Measurements from ENCODE around the gene PGRMC2.

Gene PGRMC2, protein sequence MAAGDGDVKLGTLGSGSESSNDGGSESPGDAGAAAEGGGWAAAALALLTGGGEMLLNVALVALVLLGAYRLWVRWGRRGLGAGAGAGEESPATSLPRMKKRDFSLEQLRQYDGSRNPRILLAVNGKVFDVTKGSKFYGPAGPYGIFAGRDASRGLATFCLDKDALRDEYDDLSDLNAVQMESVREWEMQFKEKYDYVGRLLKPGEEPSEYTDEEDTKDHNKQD

DNA sequence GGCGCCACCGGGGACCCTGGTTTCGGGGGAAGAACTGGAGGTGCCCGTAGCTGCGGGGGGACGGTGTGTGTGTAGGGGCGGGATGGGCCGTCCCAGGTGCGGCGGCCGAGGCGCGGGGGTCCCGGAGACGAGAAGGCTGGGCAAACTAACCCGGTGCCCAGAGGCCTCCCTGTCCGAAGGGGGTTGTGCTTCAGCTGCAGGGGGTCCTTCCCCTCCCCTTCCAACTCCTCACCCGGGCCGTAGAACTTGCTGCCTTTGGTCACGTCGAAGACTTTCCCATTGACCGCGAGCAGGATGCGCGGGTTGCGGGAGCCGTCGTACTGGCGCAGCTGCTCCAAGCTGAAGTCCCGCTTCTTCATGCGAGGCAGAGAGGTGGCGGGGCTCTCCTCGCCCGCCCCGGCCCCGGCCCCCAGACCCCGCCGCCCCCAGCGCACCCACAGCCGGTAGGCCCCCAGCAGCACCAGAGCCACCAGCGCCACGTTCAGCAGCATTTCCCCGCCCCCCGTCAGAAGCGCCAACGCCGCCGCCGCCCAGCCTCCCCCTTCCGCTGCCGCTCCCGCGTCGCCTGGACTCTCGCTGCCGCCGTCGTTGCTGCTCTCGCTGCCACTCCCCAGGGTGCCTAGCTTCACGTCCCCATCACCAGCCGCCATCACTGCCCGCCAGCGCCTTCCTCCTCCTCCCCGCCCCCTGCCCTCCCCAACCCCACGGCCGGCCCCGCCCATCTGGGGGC lies at the start of gene PGRMC2:
TSS of gene PGRMC2 (minus strand) at position 673 of the 730 bp plus-strand sequence. CDS start at position 650, 23 bp downstream.
- no peak for DNase-seq

DNA sequence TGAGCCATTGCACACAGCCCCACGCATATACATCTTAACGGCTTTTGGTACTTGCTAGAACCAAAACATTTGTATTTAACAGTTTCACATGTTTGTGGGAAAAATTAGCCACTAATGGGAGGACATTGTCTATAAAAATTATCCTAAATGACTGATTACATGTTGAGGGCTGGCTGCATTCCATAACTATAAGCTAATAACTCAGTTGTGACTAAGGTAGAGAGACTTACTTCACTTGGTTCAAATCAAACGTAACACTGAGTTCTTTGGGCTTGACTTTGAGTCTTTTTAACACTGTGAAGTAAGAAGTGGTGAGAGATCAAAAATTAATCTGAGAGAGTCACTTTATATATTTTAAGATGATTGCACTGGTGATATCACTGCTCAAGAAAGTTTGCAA lies 47.9 kb upstream of the PGRMC2 start:
- no peak for DNase-seq

DNA sequence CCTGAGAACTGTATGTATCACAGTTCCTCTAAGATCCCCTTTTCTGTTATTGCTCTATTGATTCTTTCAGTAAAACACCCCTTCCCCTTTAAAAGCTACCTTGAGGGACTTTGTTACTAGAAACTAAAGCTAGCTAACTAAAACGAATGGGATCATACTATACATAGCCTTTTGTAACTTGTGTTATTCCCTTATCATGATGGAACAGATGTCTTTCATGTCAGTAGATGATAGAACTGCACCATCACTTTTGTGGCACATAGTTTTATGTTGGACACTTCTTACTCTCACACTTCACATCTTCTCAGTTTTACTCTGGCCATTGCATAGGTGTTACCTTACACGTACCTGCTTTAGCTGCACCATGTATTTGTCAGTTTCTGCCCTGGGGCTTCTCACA lies 46.6 kb upstream of the PGRMC2 start:
- no peak for DNase-seq

DNA sequence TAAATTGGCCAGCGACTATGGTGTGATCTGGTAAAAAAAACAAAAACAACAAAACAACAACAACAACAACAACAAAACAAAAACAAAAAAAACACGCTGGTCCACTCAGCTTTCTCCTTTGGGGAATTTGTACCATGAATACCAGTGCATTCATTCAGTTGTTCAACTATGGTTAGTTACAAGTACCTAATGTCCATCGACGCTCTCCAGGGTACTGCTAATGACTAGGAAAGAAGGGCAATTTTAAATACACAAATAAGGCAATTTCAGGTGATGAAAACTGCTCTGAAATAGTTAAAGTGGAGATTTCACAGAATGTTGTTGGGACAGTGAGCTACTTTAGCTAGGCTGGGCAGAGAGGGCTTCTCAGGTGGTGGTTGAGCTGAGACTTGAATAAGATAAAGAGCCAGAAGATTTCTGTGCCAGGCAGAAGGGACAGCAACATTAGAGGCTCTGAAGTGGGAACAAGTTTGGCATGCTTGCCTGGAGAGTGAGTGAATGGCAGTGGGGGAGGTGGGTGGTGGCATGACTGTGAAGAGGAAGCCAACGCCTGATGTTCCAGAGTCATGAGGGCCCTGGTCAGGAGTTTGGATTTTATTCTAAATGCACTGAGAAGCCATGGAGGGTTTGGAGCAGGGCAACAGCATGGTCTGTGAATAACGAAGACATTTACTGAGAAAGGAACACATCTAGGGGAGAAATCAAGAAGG lies 45.9 kb upstream of the PGRMC2 start:
- DNase-seq: no peak

DNA sequence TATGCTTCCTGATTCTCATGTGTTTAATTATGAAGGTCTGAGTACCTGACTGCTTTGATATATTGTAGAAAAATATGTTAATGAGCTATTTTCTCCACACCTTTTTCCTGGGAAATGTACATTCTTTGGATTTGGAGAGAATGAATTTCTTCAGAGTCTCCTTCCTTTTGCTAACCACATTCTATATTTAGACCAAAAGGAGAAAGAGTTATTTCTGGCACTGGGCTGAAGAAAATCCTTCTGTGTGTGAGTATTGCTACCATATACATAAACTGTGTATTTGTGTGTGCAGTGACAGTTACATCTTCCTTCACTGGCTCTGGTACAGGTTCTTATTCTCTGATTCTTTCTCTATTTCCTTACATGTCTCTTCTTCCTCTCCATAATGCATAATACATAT lies 44.5 kb upstream of the PGRMC2 start:
- no peak for DNase-seq

DNA sequence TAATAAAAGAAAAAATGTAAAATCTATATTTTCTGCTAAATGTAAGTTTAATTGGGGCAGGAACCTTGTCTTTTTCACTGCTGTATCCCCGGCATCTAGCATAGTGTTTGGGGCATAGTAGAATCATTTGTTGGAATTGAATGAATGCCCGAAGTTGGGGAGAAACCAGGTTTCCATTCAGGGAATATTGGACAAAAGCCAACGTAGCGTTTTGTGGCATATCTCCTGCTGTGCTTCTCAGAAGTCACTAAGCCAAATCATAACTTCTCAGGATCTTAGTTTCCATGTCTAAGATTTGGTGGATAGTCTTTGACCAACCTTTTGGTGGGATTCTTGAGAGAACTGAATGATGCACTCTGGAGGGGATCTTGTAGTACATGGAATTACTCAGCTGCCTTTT lies 42.0 kb upstream of the PGRMC2 start:
- DNase-seq: no peak

DNA sequence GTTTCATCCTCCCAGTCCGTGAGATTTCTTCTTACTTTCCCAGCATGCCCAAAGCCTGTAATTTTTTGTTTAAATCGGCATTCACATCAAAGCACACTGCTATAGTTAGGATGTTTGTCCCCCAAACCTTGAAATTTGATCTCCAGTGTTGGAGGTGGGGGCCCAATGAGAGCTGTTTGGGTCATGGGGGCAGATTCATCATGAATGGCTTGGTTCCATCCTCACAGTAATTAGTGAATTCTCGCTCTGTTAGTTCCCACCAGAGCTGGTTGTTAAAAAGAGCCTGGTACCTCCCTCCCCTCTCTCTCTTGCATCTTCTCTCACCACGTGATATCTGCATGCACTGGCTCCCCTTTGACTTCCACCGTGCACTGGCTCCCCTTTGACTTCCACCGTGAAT lies 40.5 kb upstream of the PGRMC2 start:
- DNase-seq: no peak

DNA sequence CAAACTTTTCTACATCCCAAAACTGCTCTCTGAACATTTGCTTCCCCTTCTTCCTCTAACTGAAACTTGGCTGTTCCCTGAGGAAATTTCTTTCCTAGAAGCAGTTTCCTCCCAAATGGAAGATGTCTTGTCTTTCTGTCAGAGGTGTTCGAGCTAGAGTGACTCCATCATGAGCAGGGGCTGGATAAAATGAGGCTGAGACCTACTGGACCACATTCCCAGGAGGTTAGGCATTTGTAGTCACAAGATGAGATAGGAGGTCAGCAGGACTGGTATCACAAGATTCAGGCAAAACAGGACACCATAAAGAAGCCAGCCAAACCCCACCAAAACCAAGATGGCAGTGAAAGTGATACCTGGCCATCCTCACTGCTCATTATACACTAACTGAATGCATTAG lies 35.8 kb upstream of the PGRMC2 start:
- DNase-seq: no peak

DNA sequence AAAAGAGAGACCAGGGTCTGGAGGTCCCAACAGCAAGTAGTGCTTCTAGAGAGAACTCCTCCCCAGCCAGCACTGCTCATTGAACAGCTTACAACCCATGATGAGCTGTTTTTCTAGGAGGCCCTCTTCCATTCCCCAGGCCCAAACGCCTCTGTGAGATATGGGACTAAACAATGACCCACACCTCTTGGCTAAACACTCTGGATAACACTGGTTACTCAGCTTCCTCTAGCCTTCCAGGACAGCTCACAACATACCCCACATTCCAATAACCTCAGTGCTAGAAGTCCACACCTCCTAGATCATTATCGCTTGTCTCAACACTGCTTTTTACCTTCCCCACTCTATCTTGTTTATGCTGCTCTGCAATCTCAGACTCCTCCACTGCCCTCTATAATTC lies 35.4 kb upstream of the PGRMC2 start:
- no peak for DNase-seq

DNA sequence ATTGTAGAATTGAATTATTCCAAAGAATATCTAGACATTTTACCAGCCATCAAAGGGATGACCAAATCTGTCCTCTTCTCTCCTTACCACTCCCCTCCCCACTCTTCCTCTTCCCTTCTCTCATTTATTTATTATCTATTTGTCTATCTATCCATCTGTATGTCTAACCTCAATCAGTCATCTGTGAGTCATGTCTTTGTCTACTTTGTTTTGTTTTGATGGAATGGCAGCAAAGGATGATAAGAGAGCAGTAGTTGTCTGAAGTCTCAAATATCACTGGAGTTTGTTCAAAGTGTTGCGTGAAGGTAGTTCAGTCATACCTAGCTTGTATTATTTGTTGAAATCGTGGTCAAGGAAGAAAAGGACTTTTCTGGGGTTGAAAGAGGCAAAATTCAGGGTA lies 34.7 kb upstream of the PGRMC2 start:
- no peak for DNase-seq

DNA sequence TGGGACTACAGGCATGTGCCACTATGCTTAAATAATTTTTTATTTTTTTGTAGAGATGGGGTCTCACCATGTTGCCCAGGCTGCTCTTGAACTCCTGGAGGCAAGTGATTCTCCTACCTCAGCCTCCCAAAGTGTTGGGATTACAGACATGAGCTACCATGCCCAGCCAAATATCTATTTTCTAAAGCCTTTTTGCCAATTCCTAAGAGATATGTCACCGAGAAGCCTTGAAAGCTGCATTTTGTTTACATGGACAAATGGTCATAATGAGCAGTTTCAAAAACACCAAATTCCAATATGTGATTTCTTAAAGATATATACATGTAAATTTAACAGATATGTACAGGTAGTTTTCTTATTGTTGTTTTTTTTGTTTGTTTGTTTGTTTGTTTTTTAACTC lies 33.0 kb upstream of the PGRMC2 start:
- DNase-seq: no peak

DNA sequence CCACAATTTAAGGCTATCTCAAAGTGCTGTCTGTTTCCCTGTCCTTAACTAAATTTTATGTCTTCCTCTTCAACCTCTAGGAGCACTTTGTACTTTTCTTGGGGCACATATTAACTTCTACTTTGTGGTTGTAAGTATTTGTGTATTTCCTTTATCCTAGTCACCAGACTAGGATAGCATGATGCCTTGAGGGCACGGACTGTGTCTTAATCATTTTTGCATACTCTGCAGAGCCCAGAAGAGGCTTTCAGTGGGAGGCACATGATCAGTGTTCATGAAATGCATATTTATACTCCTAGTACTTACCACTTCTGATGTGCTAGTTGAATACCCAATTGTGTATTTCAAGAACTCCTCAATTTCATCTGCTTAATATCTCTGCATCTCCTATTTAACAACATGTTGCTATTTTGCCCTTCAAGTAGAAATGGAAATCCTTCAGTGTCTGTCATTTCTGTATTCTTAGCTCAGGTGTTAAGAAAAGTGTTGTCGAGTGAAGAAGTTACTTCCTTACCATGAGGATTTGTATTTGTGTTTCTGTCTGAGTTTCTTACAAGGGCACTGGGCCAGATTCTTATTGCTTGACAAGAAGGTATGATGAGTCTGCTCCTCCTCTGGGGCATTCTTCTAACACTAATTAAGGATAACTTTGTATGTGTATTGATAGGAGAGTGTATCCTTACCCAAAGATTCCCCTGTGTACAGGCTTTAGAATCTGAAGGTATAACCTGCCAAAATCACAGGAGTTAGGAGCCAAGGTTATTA lies 28.3 kb upstream of the PGRMC2 start:
- DNase-seq: no peak

DNA sequence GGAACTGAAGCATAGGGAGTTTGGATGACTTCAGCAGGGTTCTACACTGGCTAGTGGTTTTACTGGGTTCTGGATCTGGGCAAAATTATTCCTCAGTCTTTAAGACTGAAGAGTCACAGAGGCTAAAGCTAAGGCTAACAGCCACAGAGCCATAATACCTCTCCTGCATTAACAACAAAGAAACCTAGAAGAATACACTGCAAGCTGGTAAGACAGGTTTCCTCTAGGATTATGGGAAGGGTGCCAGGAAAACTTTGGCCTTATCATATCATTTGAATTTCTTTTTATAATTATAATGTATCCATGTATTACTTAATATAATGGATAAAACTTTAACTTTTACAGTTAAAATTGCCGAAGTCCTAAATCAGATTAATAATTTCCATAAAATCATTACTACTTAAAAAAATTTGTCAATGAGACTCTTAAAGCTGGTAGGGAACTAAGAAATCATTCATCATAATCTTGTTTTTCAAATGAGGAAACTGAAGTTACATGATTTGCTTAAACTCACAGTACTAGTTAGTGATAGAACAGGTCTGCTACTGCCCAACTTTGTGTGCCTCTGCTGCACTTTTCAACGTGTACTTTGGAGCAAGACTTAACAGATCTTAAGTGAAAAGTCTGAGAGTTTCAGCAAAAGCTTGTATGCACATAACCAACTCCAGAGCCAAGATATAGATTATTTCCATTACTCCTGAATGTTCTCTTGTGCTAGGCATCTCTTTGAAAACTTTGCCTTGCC lies 24.2 kb upstream of the PGRMC2 start:
- no peak for DNase-seq

DNA sequence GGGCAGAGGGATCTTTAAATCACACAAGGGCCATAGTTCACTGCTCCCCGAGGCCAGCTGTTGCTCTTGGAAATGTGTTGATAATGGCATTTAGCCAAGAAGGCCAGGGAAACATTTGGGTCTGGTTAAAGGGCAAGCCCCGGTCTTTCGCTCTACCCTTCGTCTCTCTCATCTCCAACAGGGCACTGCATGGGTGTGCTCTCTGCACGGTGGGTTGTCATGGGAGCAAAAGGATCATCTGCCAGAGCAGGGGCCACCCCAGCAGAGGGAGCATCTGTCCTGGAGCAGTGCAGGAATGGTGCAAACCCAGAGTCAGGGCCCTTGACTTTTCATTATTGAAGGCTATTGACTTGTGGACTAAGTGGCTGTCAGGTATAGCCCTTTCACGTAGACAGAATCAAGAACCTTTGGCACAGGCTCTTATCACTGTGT lies 22.7 kb upstream of the PGRMC2 start:
- no peak for DNase-seq

DNA sequence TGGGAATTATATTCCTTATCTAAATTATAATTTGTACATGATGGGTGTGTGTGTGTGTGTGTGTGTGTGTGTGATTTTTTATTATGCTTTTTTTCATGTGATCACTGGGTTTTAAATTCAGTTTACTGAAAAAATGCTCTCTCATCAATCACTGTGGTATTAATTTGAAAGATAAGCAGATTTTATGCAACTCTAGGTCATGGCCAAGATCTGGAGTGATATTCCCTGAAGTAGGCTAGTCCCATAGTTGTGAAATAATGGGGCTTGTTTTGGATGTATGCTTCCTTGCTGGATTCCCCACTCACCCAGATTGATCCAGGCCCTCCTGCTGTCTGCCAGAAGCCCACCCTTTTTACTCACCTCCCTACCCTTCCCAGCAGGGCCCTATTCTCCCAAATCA lies 22.0 kb upstream of the PGRMC2 start:
- DNase-seq: no peak

DNA sequence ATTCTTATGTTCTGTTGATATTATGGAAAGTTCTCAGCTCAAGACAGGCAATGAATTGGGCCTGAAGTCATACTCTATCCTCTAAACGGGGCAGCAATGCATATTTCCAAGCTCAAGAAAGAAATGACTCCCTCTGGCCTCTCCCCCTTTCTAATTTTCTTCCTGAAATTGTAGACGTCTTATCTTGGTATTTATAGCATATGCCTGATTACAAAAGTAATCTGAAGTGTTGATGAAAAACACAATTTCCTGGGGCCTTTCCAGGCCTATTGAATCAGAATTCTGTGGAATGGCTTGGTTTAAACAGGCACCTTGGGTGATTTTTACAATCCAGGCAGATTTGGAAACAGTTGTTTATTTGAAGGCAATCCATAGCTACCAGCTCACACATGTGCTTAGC lies 21.4 kb upstream of the PGRMC2 start:
- no peak for DNase-seq

DNA sequence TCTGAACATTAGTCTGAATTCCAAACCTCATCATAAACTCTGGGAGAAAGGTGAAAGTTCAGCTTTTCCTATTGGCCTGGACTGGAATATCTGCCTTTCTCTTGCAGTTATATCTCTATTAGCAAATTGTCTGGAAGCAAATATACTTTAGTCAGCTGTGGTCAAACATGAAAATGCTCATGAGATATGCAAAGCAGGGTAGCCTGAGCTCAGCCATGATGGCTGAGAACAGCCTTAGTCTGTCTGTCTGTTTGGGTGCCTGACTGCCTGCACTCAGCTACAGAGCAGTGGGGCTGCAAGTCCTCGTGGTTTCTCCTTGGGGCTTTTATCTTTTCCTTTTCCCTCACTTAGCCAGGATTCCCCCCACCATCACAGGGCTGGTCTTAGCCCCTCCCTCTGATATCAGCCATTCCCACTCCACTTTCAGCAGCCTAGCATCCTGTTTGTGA lies 19.5 kb upstream of the PGRMC2 start:
- DNase-seq: no peak

DNA sequence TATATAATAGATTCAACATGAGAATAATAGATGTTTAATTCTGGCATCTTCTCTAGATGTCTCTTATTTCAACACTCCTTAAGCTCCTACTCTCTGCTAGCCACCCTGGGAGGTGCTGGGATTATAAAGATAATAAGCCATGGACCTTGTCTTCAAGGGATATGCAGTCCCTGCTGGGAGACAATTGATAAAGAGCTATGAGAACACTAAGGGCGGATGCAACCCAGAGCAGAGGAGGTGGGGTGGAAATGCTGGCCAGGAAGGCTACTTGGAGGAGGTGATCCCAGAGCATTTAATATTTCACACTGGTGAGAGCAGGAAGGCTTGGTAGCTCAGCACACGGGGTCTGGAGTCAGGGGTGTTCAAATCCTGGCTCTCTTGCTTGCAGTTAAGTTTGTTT lies 18.3 kb upstream of the PGRMC2 start:
- DNase-seq: no peak

DNA sequence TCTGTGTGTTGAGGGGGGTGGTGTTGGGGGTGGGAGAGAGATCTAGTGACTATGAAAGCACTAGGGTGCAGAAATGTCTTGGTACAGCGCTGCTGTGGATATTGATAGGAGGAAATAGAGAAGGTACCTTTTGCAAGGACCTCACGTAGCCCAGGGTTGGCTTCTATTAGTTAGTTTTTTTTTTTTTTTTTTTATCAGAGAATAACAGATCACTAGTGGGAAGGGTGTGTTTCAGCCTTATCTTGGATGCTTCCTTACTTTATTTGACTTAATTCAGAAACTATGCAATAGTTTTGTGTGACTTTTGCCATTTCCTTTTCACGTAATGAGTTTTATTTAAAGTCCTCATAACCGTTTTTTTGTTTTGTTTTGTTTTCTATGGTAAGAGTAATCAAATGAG lies 16.4 kb upstream of the PGRMC2 start:
- DNase-seq: no peak

DNA sequence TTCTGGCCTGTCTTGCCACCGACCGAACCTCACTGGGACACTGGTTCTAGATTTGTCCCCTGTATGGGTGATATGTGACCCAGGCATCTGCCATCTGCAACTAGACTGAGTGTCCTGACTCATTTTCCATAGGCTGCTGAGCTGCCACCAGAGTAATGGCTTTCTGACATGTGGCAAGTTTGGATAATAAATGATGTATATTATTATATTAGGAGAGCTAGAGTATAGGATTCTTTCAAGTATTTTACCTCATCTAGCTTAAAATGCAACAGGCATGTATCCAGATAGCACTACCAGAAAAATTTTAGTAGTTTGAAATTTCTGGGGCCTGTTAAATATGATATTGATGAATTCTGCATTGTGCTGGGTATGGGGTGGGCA lies 15.8 kb upstream of the PGRMC2 start:
- no peak for DNase-seq

DNA sequence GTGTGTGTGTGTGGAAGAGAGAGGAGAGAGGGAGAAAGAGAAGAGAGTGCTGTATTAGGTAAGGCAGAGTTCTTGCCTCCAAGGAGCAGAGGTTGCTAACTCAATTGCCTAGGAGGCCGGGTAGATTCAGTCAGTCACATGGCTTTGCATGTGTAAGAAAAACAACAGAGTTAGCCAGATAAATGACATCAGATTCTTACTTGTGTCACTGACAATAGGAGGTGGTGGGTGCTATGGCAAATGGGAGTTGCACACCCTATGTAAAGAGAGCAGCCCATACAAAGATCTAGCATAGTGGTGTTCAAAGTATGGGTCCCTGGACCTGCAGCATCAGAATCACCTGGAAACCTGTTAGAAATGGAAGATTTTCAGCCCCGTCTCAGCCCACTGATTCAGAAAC lies 14.4 kb upstream of the PGRMC2 start:
- DNase-seq: no peak

DNA sequence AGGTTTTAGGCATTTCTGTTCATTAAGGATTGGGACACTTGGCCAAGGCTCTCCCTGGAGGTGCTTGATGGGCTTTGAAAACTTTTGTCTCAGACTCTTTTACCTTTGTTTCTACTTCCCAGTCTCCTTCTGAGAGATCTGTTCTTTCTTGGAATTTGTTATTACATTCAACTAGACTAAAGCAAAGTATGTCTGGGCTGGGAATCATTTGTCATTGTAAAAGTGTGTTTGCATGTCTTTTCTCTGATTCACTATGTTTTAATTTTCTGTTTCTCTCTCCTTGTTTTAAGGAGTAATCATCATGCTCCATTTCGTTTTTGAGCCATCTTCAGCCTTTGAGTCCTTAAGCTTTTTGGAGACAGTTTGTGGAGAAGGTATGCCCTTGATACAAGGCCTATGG lies 12.2 kb upstream of the PGRMC2 start:
- no peak for DNase-seq

DNA sequence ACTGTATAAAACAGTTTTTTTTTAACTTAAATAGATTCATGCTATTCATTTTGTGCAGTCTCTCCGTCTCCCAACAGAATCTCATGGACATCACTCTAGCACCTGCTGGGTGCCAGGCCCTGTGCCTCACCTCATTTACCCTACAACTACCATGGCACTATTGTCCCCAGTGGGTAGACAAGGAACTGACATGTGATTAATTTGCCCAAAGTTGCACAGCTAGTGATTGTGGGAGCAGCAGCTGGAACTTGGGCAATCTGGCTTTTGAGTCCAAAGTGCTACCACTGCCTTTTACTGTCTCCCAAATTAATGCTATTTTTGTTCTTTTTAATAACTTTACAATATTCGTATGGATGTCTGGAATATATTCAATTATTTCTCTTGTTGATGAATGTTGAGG lies 11.2 kb upstream of the PGRMC2 start:
- DNase-seq: no peak

All from hippocampal formation (tissue), 2 donors.